Hepatocyte (in vitro differentiated cells): ENCODE results near the gene NFAT5. TPM values are rescaled to one million over a fixed set of nuclear protein-coding genes. Genes with fewer than 3 reads are reported as not detected.
A peak's percentile ranks its signal among the peaks of the same experiment; 100 is the strongest.
"Not testable (repeated sequence)": the region's sequence is repeated elsewhere in the genome, so short reads cannot be mapped to it uniquely, and the experiment has no call there.

ENCODE experiments used
- DNase-seq: peaks from one replicate; pipeline ENCODE4 v3.0.0-alpha.2; 2016; ENCODE audit warnings: low spot score
- H2AFZ ChIP-seq: fragments of 200-600 bp; sonication (generic); 2 replicates; pipeline ENCODE4 v1.6.0; 2016; ENCODE audit warnings: antibody characterized with exemption, mild to moderate bottlenecking
- H3K27ac ChIP-seq: fragments of 200-600 bp; sonication (generic); 2 replicates; pipeline ENCODE4 v1.5.1; 2016; ENCODE audit warnings: mild to moderate bottlenecking
- H3K27me3 ChIP-seq: fragments of 200-600 bp; sonication (generic); 2 replicates; pipeline ENCODE4 v1.6.1; 2016
- H3K36me3 ChIP-seq: fragments of 200-600 bp; sonication (generic); replicated peaks from 2 replicates; pipeline ENCODE4 v1.5.1; 2016; ENCODE audit warnings: low read depth; ENCODE audit not compliant: insufficient read depth
- H3K4me1 ChIP-seq: fragments of 200-600 bp; sonication (generic); 2 replicates; pipeline ENCODE4 v1.5.1; 2016; ENCODE audit warnings: mild to moderate bottlenecking, moderate library complexity; ENCODE audit not compliant: insufficient read depth
- H3K4me2 ChIP-seq: fragments of 200-600 bp; sonication (generic); 2 replicates; pipeline ENCODE4 v1.6.0; 2016
- H3K4me3 ChIP-seq: fragments of 200-600 bp; sonication (generic); 2 replicates; pipeline ENCODE4 v1.5.1; 2016; ENCODE audit warnings: mild to moderate bottlenecking
- H3K79me2 ChIP-seq: fragments of 200-600 bp; sonication (generic); 2 replicates; pipeline ENCODE4 v1.6.0; 2017; ENCODE audit warnings: mild to moderate bottlenecking
- H3K9me2 ChIP-seq: fragments of 200-600 bp; sonication (generic); replicated peaks from 2 replicates; pipeline ENCODE4 v1.6.0; 2017; ENCODE audit warnings: mild to moderate bottlenecking; ENCODE audit not compliant: insufficient read depth
- H3K9me3 ChIP-seq: fragments of 200-600 bp; sonication (generic); 2 replicates; pipeline ENCODE4 v1.5.1; 2016; ENCODE audit warnings: low read depth, mild to moderate bottlenecking
- H4K20me1 ChIP-seq: fragments of 200-600 bp; sonication (generic); 2 replicates; pipeline ENCODE4 v1.6.0; 2016; ENCODE audit warnings: mild to moderate bottlenecking; ENCODE audit not compliant: insufficient read depth, poor library complexity, severe bottlenecking
- EZH2 ChIP-seq: fragments of 200-600 bp; sonication (generic); IDR thresholded peaks from 2 replicates; pipeline ENCODE4 v1.6.1; 2016; ENCODE audit warnings: antibody characterized with exemption, mild to moderate bottlenecking, borderline replicate concordance
- EZH2phosphoT487 ChIP-seq: fragments of 200-600 bp; sonication (generic); IDR thresholded peaks from one replicate; pipeline ENCODE4 v1.6.1; 2018; ENCODE audit warnings: antibody characterized with exemption, mild to moderate bottlenecking, low read depth, moderate library complexity; ENCODE audit not compliant: unreplicated experiment, severe bottlenecking
- WGBS: methylation state at CpG from one replicate; pipeline ENCODE4 v1.1.6; 2016; ENCODE audit warnings: low lambda C conversion rate; ENCODE audit errors: missing lambda C conversion rate; 5-methylcytosine and 5-hydroxymethylcytosine counted together
- polyA plus RNA-seq: library from polyadenylated mRNA; unstranded; fragments of >200 nt; fragmentation: Nextera tagmentation; extraction: Ambion mirVana; gene quantifications from 2 replicates; pipeline ENCODE4 v1.2.1, GENCODE V29; 2016
- total RNA-seq: library from RNA; depleted of rRNA; stranded (reverse); fragments of >200 nt; gene quantifications from 2 replicates; pipeline ENCODE4 v1.2.3, GENCODE V29; 2014
- TF ChIP-seq, protein P1 (sequence below): fragments of 200-600 bp; sonication (generic); IDR thresholded peaks from 2 replicates; pipeline ENCODE4 v1.5.1; 2016; ENCODE audit warnings: antibody characterized with exemption, mild to moderate bottlenecking; ENCODE audit not compliant: poor library complexity

NFAT5 gene
- total and polyA plus RNA-seq, 2 experiments from 2014 or later = 9.2 to 30.7 TPM

DNA sequence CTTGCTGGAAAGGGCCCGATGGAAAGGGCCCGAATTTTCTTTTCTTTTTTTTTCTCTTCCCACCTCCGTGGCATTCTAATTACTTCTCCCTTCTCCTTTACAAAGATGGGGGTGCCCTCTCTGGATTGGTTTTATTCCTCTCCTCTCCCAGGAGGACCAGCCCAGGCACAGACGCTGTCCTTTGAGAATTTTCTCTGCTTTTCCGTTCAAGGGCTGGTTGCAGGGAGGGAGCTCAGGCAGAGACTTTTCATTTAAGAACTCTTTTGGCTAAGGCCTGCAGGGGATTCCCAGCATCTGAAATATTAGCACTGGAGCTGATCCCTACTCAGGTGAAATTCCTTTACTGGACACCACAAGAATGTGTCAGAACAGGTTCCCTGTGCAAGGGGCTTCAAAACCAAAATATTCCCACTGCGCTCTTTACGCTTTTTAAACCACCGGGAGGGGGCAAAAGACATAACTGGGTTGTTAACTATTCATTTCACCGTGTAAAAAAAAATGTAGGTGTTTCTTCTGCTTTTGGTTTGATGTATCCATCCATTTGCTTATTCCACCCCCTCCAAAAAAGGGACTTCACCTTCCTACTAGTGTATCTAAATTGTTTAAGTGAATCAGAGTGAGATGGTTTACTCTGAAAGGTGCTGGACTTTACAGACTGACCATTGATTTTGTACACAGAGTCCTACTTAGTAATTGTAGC lies 1.4 kb downstream of the NFAT5 start:
- DNase-seq = peak; percentile 57
- no peaks in the 10 kb centered on the region for H3K36me3 ChIP-seq
- 3% methylated on average over 9 of the region's 9 CpGs for WGBS

DNA sequence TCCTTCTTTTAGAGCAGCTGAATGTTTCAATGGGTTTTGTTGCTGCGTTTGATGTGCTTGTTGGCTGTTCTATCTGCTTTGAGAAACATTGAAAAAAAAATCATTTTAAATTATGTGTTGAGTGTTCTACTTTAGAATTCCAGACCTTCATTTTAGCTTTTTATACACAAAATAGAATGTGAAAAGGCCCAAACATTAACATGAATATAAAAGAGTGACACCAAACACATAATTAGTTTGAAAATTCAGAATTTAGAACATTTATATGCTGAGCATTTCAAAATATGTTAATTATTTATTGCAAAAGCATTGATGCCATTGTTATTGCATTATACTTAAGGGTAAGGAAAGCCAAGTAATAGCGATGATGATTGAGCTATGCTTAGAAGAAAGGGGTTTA lies 2.9 kb downstream of the NFAT5 start:
- no peaks in the 10 kb centered on the region for H3K27me3 ChIP-seq
- H3K4me3 ChIP-seq = peak overlapping the region; percentile 11
- peak overlapping the region; percentile 93 for H3K4me2 ChIP-seq
- H4K20me1 ChIP-seq = peaks cover 61% of the 10 kb centered on the region
- H3K36me3 ChIP-seq = no peaks in the 10 kb centered on the region
- no peak for DNase-seq
- H3K4me1 ChIP-seq = peaks cover 26% of the 10 kb centered on the region
- H3K27ac ChIP-seq = peak overlapping the region; percentile 36
- no peaks in the 10 kb centered on the region for H3K9me2 ChIP-seq
- TF ChIP-seq, protein P1, sequence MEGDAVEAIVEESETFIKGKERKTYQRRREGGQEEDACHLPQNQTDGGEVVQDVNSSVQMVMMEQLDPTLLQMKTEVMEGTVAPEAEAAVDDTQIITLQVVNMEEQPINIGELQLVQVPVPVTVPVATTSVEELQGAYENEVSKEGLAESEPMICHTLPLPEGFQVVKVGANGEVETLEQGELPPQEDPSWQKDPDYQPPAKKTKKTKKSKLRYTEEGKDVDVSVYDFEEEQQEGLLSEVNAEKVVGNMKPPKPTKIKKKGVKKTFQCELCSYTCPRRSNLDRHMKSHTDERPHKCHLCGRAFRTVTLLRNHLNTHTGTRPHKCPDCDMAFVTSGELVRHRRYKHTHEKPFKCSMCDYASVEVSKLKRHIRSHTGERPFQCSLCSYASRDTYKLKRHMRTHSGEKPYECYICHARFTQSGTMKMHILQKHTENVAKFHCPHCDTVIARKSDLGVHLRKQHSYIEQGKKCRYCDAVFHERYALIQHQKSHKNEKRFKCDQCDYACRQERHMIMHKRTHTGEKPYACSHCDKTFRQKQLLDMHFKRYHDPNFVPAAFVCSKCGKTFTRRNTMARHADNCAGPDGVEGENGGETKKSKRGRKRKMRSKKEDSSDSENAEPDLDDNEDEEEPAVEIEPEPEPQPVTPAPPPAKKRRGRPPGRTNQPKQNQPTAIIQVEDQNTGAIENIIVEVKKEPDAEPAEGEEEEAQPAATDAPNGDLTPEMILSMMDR = no peak
- TF ChIP-seq EZH2 (no peak), EZH2phosphoT487 (no peak)
- H3K79me2 ChIP-seq = peaks cover 87% of the 10 kb centered on the region
- 81% methylated on average over 2 of the region's 2 CpGs for WGBS
- no peaks in the 10 kb centered on the region for H3K9me3 ChIP-seq
- no peak overlapping the region for H2AFZ ChIP-seq

More for the DNA sequence above, 1.4 kb downstream of the NFAT5 start:
- Histone ChIP-seq H3K4me3 (peak overlapping the region; percentile 90), H3K79me2 (peaks cover 76% of the 10 kb centered on the region), H3K27ac (peak overlapping the region; percentile 99), H4K20me1 (peaks cover 48% of the 10 kb centered on the region), H3K27me3 (no peaks in the 10 kb centered on the region), H2AFZ (peak overlapping the region; percentile 68), H3K9me3 (no peaks in the 10 kb centered on the region), H3K4me2 (peak overlapping the region; percentile 93), H3K4me1 (peaks cover 27% of the 10 kb centered on the region), H3K9me2 (no peaks in the 10 kb centered on the region)
- TF ChIP-seq EZH2phosphoT487 = no peak
- TF ChIP-seq, protein P1 = peak; percentile 27
- TF ChIP-seq EZH2 = no peak

DNA sequence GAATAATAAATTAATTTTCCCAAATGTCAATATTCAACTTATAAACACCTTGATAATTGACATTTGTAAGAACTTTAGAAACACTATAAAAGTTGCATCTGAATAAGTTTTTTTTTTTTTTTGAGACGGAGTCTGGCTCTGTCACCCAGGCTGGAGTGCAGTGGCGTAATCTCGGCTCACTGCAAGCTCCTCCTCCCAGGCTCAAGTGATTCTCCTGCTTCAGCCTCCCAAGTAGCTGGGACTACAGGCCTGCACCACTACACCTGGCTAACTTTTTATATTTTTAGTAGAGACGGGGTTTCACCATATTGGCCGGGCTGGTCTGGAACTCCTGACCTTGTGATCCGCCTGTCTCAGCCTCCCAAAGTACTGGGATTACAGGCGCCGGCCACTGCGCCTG lies 13.0 kb downstream of the NFAT5 start:
- H3K4me2 ChIP-seq, H3K27ac ChIP-seq, DNase-seq, H3K27me3 ChIP-seq, H3K9me3 ChIP-seq, H3K36me3 ChIP-seq, H3K9me2 ChIP-seq, H2AFZ ChIP-seq, H3K4me3 ChIP-seq, H3K4me1 ChIP-seq: not testable (repeated sequence)
- WGBS = 80% methylated on average over 9 of the region's 9 CpGs
- peaks cover 100% of the 10 kb centered on the region for H3K79me2 ChIP-seq
- peaks cover 75% of the 10 kb centered on the region for H4K20me1 ChIP-seq

DNA sequence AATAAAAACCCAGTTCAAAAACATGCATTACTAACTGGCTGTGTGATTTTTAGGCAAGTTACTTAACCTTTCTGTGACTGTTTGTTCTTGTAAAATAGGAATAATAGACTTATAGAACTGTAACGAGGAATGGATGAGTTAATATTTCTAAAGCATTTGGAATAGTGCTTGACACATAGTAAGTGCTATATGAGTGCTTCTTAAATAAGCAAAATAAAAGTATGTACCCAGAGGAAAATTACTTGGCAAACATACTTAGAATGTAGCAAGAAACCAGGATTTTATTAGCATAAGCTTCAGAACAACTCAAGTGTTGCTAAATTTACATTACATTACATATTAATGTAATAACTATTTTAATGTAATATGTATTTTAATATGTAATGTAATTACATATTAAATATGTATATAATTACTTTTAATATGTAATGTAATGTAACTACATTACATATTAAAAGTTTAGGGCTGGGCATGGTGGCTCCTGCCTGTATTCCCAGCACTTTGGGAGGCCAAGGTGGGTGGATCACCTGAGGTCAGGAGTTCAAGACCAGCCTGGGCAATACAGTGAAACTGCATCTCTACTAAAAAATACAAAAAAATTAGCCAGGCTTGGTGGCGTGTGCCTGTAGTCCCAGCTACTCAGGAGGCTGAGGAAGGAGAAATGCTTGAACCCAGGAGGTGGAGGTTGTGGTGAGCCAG lies 14.2 kb downstream of the NFAT5 start:
- peaks cover 76% of the 10 kb centered on the region for H4K20me1 ChIP-seq
- TF ChIP-seq, protein P1 = no peak
- TF ChIP-seq EZH2 (no peak), EZH2phosphoT487 (no peak)

More for the DNA sequence above, 14.2 kb downstream of the NFAT5 start:
- Histone ChIP-seq H3K9me2 (no peaks in the 10 kb centered on the region), H3K36me3 (no peaks in the 10 kb centered on the region), H3K9me3 (no peaks in the 10 kb centered on the region), H3K27me3 (no peaks in the 10 kb centered on the region), H3K27ac (no peak overlapping the region), H3K79me2 (peaks cover 100% of the 10 kb centered on the region), H3K4me3 (no peak overlapping the region), H3K4me1 (no peaks in the 10 kb centered on the region), H3K4me2 (no peak overlapping the region), H2AFZ (no peak overlapping the region)
- 94% methylated on average over 2 of the region's 2 CpGs for WGBS
- DNase-seq = no peak
